SK-N-MC (cell line): ENCODE measurements around the gene KREMEN2.

Source experiments
- EZH2 ChIP-seq: fragments of 200-600 bp; sonication (generic); IDR thresholded peaks from one replicate; pipeline ENCODE4 v1.6.1; 2017; ENCODE audit warnings: antibody characterized with exemption
- POLR2AphosphoS5 ChIP-seq: IDR thresholded peaks from 2 replicates; pipeline ENCODE4 v1.6.1; 2012; ENCODE audit warnings: mild to moderate bottlenecking, low read depth, low read length, borderline replicate concordance

GRCh38 chr16:2971134-2971984 is 7.3 kb downstream of the KREMEN2 start:
- TF ChIP-seq EZH2 (no peak), POLR2AphosphoS5 (peak; percentile 33; the same call in 1 of the 2 replicates)
